ENCODE measurements around the gene MEGF6. TPM values are rescaled to one million over a fixed set of nuclear protein-coding genes. Genes with fewer than 3 reads are reported as not detected.

Gene MEGF6
- total and polyA plus RNA-seq, 8 donors: 40.6 to 108 (median 51.5) TPM

DNA sequence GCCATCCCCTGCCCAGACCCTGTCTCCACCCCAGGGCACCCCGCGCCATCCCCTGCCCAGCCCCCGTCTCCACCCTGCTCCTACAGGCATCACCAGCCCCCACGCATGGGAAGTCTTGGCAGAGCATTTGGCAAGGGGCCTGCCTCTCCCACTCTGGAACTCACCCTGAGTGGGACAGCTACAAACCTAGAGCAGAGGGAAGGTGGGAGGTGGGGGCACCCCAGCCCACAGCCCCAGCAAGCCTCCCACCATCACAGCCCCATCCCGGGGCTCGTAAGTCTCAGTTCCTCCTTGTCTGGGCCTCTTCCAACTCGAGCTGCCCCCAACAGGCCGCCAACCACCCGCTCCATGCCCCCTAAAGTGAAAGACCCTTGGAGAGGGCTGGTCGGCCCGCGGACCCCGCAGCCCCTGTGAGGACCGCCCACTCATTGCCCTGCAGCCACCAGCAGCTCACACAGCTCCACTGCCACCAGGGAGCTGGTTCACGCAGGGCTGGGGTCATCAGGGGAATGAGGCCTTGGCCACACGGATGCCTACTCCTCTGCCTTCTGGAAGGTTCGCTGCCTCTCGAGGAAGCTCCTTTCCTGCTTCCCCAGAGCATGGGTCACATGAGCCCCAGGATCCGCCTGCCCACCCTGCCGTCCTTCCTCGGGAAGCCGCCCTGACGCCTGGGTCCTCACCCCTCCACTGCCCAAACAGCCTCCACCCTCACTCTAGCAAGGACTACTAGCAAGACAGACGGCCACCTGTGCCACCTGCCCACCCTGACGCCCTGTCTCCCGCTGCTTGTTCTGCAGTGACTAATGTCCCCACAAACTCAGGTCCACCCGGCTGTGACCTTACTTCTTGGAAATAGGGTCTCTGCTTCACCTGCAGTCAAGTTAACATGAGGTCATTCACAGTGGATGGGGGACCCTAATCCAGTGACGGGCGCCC lies 14.4 kb downstream of the MEGF6 start:
- no peaks in the 10 kb centered on the region for H3K9me3 ChIP-seq
- H3K36me3 ChIP-seq: no peaks in the 10 kb centered on the region
- H3K4me3 ChIP-seq: no peak overlapping the region
- TF ChIP-seq, protein P1, sequence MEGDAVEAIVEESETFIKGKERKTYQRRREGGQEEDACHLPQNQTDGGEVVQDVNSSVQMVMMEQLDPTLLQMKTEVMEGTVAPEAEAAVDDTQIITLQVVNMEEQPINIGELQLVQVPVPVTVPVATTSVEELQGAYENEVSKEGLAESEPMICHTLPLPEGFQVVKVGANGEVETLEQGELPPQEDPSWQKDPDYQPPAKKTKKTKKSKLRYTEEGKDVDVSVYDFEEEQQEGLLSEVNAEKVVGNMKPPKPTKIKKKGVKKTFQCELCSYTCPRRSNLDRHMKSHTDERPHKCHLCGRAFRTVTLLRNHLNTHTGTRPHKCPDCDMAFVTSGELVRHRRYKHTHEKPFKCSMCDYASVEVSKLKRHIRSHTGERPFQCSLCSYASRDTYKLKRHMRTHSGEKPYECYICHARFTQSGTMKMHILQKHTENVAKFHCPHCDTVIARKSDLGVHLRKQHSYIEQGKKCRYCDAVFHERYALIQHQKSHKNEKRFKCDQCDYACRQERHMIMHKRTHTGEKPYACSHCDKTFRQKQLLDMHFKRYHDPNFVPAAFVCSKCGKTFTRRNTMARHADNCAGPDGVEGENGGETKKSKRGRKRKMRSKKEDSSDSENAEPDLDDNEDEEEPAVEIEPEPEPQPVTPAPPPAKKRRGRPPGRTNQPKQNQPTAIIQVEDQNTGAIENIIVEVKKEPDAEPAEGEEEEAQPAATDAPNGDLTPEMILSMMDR (IDR thresholded peaks at IDR 0.05): no peak
- no peaks in the 10 kb centered on the region for H3K27me3 ChIP-seq
- ATAC-seq (no peak), DNase-seq (no peak)
- no peak overlapping the region for H3K27ac ChIP-seq
- intact Hi-C loops (cut with DNase I): no loop called here
- peaks cover 28 to 45% of the 10 kb centered on the region in 2 donors for H3K4me1 ChIP-seq

DNA sequence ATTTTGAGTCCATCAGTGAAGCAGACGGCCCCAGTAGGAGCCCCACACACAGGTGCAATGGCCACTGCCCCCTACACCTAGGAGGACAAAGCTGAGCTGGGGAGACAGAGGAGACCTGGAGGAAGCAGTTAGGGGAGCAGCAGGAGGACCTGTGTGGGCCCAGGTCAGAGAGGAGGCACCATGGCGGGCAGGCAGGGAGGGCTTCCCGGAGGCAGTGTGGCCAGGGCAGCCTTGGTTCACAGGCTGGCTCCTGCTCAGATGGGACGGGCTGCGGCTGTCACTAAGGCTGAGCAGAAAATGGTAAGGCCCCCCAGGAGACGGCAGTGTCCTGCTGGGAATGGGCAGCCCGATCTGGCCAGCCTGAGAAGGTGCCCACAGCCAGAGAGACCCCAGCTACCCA lies 15.4 kb downstream of the MEGF6 start:
- Histone ChIP-seq H3K27ac (no peak overlapping the region), H3K9me3 (no peaks in the 10 kb centered on the region), H3K4me1 (peaks cover 31 to 49% of the 10 kb centered on the region in 2 donors), H3K36me3 (no peaks in the 10 kb centered on the region), H3K4me3 (no peak overlapping the region), H3K27me3 (no peaks in the 10 kb centered on the region)
- intact Hi-C loops (cut with DNase I): no loop called here
- TF ChIP-seq, protein P1 (IDR thresholded peaks at IDR 0.05): no peak
- ATAC-seq: no peak
- no peak for DNase-seq

DNA sequence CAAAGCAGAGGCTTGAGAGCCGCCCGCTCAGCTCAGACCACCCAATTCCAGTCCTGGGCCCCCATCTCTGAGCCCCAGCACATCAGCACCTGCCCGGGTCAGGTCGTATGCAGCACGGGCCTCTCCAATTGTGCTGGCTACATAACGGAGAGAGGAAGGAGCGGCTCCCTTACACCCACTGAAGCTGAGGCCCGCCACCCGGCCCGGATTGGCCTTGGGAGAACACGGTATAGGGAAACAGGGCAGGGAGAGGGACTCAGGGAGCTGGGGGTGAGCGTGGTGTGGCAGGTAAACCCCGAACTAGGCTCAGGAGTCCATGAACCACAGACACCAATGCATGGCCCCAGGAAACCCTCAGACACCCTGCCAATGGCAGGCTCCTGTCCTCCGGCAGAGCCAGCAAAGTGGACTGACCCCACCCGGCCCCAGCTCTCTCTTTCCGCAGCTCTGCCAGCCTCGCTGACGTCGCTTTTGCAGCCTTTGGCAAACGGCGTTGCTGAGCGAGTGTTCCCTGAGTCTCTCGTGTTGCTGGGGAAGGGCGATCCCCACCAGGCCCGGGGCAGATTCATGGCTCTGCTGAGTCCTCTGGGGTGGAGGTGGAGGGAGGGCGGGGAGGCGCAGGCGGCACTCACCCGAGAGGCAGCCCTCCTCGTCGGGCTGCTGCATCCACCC lies 16.5 kb downstream of the MEGF6 start:
- no peak for ATAC-seq
- Histone ChIP-seq H3K36me3 (no peaks in the 10 kb centered on the region), H3K4me3 (no peak overlapping the region), H3K4me1 (peaks cover 40 to 59% of the 10 kb centered on the region in 2 donors), H3K27me3 (no peaks in the 10 kb centered on the region), H3K9me3 (no peaks in the 10 kb centered on the region), H3K27ac (no peak overlapping the region)
- intact Hi-C loops (cut with DNase I): no loop called here
- TF ChIP-seq, protein P1 (IDR thresholded peaks at IDR 0.05): no peak
- DNase-seq: no peak

DNA sequence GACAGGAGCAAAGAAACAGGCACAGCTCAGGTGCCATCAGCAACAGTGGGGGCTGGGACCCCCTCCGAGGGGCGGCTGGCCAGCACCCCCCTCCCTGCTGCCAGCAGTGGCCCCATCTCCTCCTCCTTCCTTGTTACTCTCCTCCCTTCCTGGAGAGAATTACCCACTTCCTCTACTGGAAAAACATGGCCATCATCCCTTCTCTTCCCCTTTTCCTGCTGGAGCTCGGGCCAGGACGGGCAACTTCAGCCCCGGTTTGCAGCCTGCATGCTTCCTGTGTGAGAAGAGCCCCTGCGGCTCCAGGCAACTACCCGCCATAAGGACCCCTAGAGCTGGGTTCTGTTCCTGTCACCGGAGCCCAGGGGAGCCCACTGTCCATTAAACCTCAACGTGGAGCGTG lies 17.6 kb downstream of the MEGF6 start:
- H3K4me1 ChIP-seq: peaks cover 35 to 52% of the 10 kb centered on the region in 2 donors
- no peaks in the 10 kb centered on the region for H3K36me3 ChIP-seq
- H3K27ac ChIP-seq: no peak overlapping the region
- TF ChIP-seq, protein P1 (IDR thresholded peaks at IDR 0.05): no peak
- H3K27me3 ChIP-seq: no peaks in the 10 kb centered on the region
- no peak for DNase-seq
- no peaks in the 10 kb centered on the region for H3K9me3 ChIP-seq
- intact Hi-C loops (cut with DNase I): no loop called here
- no peak for ATAC-seq
- no peak overlapping the region for H3K4me3 ChIP-seq

DNA sequence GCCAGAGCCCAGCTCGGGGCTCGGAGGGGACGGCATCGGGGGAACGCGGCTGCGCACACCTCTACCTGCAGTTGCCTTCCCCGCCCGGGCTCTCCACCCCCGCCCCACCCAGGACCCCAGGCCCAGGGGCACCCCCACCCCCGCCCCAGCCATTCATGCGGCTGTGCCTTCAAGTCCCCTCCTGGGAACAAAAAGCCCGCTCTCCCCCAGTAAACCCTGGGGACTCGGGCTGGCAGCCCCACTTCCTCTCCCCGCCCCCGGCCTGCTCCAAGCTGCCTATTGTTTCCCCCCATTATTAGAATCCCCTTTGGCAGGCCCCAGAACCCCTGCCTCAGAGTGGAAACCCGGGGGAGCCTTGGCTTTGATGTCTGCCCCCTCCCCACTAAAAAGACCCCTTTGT lies 18.0 kb downstream of the MEGF6 start:
- H3K27me3 ChIP-seq: no peaks in the 10 kb centered on the region
- TF ChIP-seq, protein P1 (IDR thresholded peaks at IDR 0.05): no peak

More for the DNA sequence above, 18.0 kb downstream of the MEGF6 start:
- Histone ChIP-seq H3K27ac (no peak overlapping the region), H3K36me3 (no peaks in the 10 kb centered on the region), H3K9me3 (no peaks in the 10 kb centered on the region), H3K4me1 (peaks cover 30 to 48% of the 10 kb centered on the region in 2 donors), H3K4me3 (no peak overlapping the region)
- intact Hi-C loops (cut with DNase I): no loop called here
- no peak for ATAC-seq
- no peak for DNase-seq

All from left lung (tissue), 10 donors.